Upper lobe of left lung (tissue), 6 donors: Measurements from ENCODE around the gene SLC23A3. TPM values are rescaled to one million over a fixed set of nuclear protein-coding genes. Genes with fewer than 3 reads are reported as not detected.

Experiments
- ATAC-seq, 2 donors: fragments of 200-7000 bp; cut with Tn5 transposase; one replicate each; pipeline ENCODE4 v1.9.1; 2022; ENCODE audit warnings: mild to moderate bottlenecking in 2 of 2, moderate library complexity in 2 of 2; ENCODE audit not compliant: low FRiP score in 2 of 2
- DNase-seq, 2 donors: peaks; one replicate each; pipeline ENCODE4 v3.0.0-alpha.2; 2019 to 2020
- H3K27ac ChIP-seq, 4 donors: fragments of 200-600 bp; sonication (generic); one replicate each; pipeline ENCODE4 v1.5.1; 2016 to 2019
- H3K27me3 ChIP-seq, 4 donors: fragments of 200-600 bp; sonication (generic); one replicate each; pipeline ENCODE4 v1.5.1; 2017 to 2019
- H3K36me3 ChIP-seq, 4 donors: fragments of 200-600 bp; sonication (generic); one replicate each; pipeline ENCODE4 v1.5.1; 2016 to 2019
- H3K4me1 ChIP-seq, 4 donors: fragments of 200-600 bp; sonication (generic); one replicate each; pipeline ENCODE4 v1.5.1; 2018 to 2019
- H3K4me3 ChIP-seq, 4 donors: fragments of 200-600 bp; sonication (generic); one replicate each; pipeline ENCODE4 v1.5.1; 2017 to 2019; ENCODE audit warnings: mild to moderate bottlenecking in 2 of 4, moderate library complexity in 1 of 4
- H3K9me3 ChIP-seq, 4 donors: fragments of 200-600 bp; sonication (generic); one replicate each; pipeline ENCODE4 v1.5.1; 2018 to 2019
- CTCF ChIP-seq, 6 experiments: fragments of 450-650 bp in 4 of 6; fragments of 200-600 bp in 2 of 6; sonication (generic) in 2 of 6; IDR thresholded peaks; one replicate each; pipeline ENCODE4 v1.5.1; 2016 to 2019; ENCODE audit warnings: antibody characterized with exemption in 6 of 6
- EP300 ChIP-seq, 4 donors: sonication (generic); formaldehyde crosslinking; IDR thresholded peaks; one replicate each; pipeline ENCODE4 v1.5.1; 2017; ENCODE audit warnings: antibody characterized with exemption in 4 of 4, control low read depth in 2 of 4
- POLR2A ChIP-seq, 4 donors: fragments of 450-650 bp; IDR thresholded peaks; one replicate each; pipeline ENCODE4 v1.5.1; 2016 to 2017; ENCODE audit warnings: antibody characterized with exemption in 4 of 4, mild to moderate bottlenecking in 2 of 4
- POLR2AphosphoS5 ChIP-seq, 2 donors: sonication (generic); formaldehyde crosslinking; IDR thresholded peaks; one replicate each; pipeline ENCODE4 v1.5.1; 2017; ENCODE audit warnings: antibody characterized with exemption in 2 of 2
- WGBS, 2 donors: methylation state at CpG; one replicate each; pipeline ENCODE4 v1.1.5; 2017 to 2018; 5-methylcytosine and 5-hydroxymethylcytosine counted together
- total RNA-seq, 6 donors: library from RNA; depleted of rRNA in 4 of 6; stranded (reverse); fragments of >200 nt in 4 of 6; gene quantifications; one replicate each; pipeline versions ENCODE4 v1.1.0 to v1.2.1, GENCODE V29; 2016 to 2021
- donor health status: DM: no; HTN: no; CAD: no; lungs with moderate emphysema.
- donor health status: DM: no; HTN: yes; CAD: no; lungs with severe emphysema.

SLC23A3 gene
- total RNA-seq, 6 donors from 2014 or later, result 0.33 to 6.3 (median 2.6) TPM

GRCh38 chr2:219158586-219158985, 11.2 kb downstream of the SLC23A3 start:
- no peak for ATAC-seq
- Histone ChIP-seq H3K27ac (no peak overlapping the region), H3K4me3 (no peak overlapping the region), H3K9me3 (no peaks in the 10 kb centered on the region), H3K27me3 (no peaks in the 10 kb centered on the region), H3K4me1 (peaks cover 10 to 12% (median 11%) of the 10 kb centered on the region in 4 donors), H3K36me3 (peaks cover 0 to 34% (median 11%) of the 10 kb centered on the region in 4 donors)
- DNase-seq, result no peak
- TF ChIP-seq EP300 (IDR thresholded peaks at IDR 0.05) (no peak), POLR2A (IDR thresholded peaks at IDR 0.05) (no peak), POLR2AphosphoS5 (IDR thresholded peaks at IDR 0.05) (no peak), CTCF (IDR thresholded peaks at IDR 0.05) (no peak)
- WGBS, 2 donors, result 79 to 81% methylated on average over 3 of the region's 3 CpGs

- no peak for TF ChIP-seq CTCF (IDR thresholded peaks at IDR 0.05)
- no peak for TF ChIP-seq EP300 (IDR thresholded peaks at IDR 0.05)
- no peak for TF ChIP-seq POLR2AphosphoS5 (IDR thresholded peaks at IDR 0.05)
- TF ChIP-seq POLR2A (IDR thresholded peaks at IDR 0.05), result no peak
- DNase-seq, result no peak
- peaks cover 0 to 39% (median 11%) of the 10 kb centered on the region in 4 donors for H3K36me3 ChIP-seq
- ATAC-seq, result no peak
- H3K27ac ChIP-seq, result no peak overlapping the region
- WGBS, 2 donors, result 98 to 99% methylated on average over 4 of the region's 4 CpGs
- peaks cover 10 to 12% (median 11%) of the 10 kb centered on the region in 4 donors for H3K4me1 ChIP-seq
- H3K4me3 ChIP-seq, result no peak overlapping the region
- no peaks in the 10 kb centered on the region for H3K9me3 ChIP-seq
- no peaks in the 10 kb centered on the region for H3K27me3 ChIP-seq
Measured at GRCh38 chr2:219158025-219158424, 11.8 kb downstream of the SLC23A3 start.

- no peak for TF ChIP-seq CTCF (IDR thresholded peaks at IDR 0.05)
- no peak for TF ChIP-seq POLR2AphosphoS5 (IDR thresholded peaks at IDR 0.05)
- no peak for TF ChIP-seq EP300 (IDR thresholded peaks at IDR 0.05)
- TF ChIP-seq POLR2A (IDR thresholded peaks at IDR 0.05), result no peak
- Histone ChIP-seq H3K4me1 (peaks cover 10 to 12% (median 11%) of the 10 kb centered on the region in 4 donors), H3K36me3 (peaks cover 0 to 45% (median 13%) of the 10 kb centered on the region in 4 donors), H3K4me3 (no peak overlapping the region), H3K9me3 (no peaks in the 10 kb centered on the region), H3K27me3 (no peaks in the 10 kb centered on the region), H3K27ac (no peak overlapping the region)
- no peak for ATAC-seq
- WGBS, 2 donors, result 91 to 95% methylated on average over 8 of the region's 8 CpGs
- DNase-seq, result no peak
Measured at GRCh38 chr2:219157396-219157795, 12.4 kb downstream of the SLC23A3 start.

GRCh38 chr2:219155054-219155644, 14.7 kb downstream of the SLC23A3 start:
- Histone ChIP-seq H3K27me3 (no peaks in the 10 kb centered on the region), H3K36me3 (peaks cover 0 to 61% (median 15%) of the 10 kb centered on the region in 4 donors), H3K9me3 (no peaks in the 10 kb centered on the region), H3K27ac (no peak overlapping the region), H3K4me1 (peaks cover 5 to 7% (median 5%) of the 10 kb centered on the region in 4 donors), H3K4me3 (no peak overlapping the region)
- DNase-seq, result no peak
- ATAC-seq, result peak in 1 of 2 donors; percentile 74
- 8 to 10% methylated on average over 4 of the region's 4 CpGs for WGBS, 2 donors
- no peak for TF ChIP-seq POLR2AphosphoS5 (IDR thresholded peaks at IDR 0.05)
- no peak for TF ChIP-seq POLR2A (IDR thresholded peaks at IDR 0.05)
- no peak for TF ChIP-seq EP300 (IDR thresholded peaks at IDR 0.05)
- TF ChIP-seq CTCF (IDR thresholded peaks at IDR 0.05), result peak; percentile 41 to 78 (median 64)

- DNase-seq, result no peak
- Histone ChIP-seq H3K4me3 (no peak overlapping the region), H3K9me3 (no peaks in the 10 kb centered on the region), H3K27me3 (no peaks in the 10 kb centered on the region), H3K36me3 (peaks cover 0 to 77% (median 25%) of the 10 kb centered on the region in 4 donors), H3K27ac (peak overlapping the region in 2 of 4 donors; percentile 21 to 44), H3K4me1 (peaks cover 7 to 10% (median 8%) of the 10 kb centered on the region in 4 donors)
- TF ChIP-seq POLR2A (IDR thresholded peaks at IDR 0.05) (no peak), EP300 (IDR thresholded peaks at IDR 0.05) (no peak), POLR2AphosphoS5 (IDR thresholded peaks at IDR 0.05) (no peak), CTCF (IDR thresholded peaks at IDR 0.05) (no peak)
- ATAC-seq, result no peak
- 6 to 40% methylated on average over 1 of the region's 1 CpG for WGBS, 2 donors
Measured at GRCh38 chr2:219149667-219150066, 20.2 kb downstream of the SLC23A3 start.
